NCI-H345 (cell line): ENCODE data around the gene MAGEF1.
A peak's percentile ranks its signal among the peaks of the same experiment; 100 is the strongest.

Experiments used
- DNase-seq: peaks from one replicate; lab custom pipeline; 2025; lab: John Stamatoyannopoulos, UW

The MAGEF1 gene

GRCh38 chr3:184669578-184669977 lies 42.3 kb downstream of the MAGEF1 start:
- no peak for DNase-seq

GRCh38 chr3:184666442-184666841 lies 45.4 kb downstream of the MAGEF1 start:
- DNase-seq = peak; percentile 78

GRCh38 chr3:184665101-184665500 lies 46.8 kb downstream of the MAGEF1 start:
- no peak for DNase-seq

GRCh38 chr3:184663756-184664155 lies 48.1 kb downstream of the MAGEF1 start:
- DNase-seq = peak; percentile 68

- DNase-seq = no peak
Measured at GRCh38 chr3:184663356-184663755, 48.5 kb downstream of the MAGEF1 start.

GRCh38 chr3:184662187-184662586 lies 49.7 kb downstream of the MAGEF1 start:
- DNase-seq = no peak

GRCh38 chr3:184660931-184661330 lies 50.9 kb downstream of the MAGEF1 start:
- no peak for DNase-seq
